ENCODE data around the gene CATSPERZ. TPM values are rescaled to one million over a fixed set of nuclear protein-coding genes. Genes with fewer than 3 reads are reported as not detected.
A peak's percentile ranks its signal among the peaks of the same experiment; 100 is the strongest.

CATSPERZ gene
- total RNA-seq, 4 donors from 2014 or later, result 0.80 TPM; not detected in 3

DNA sequence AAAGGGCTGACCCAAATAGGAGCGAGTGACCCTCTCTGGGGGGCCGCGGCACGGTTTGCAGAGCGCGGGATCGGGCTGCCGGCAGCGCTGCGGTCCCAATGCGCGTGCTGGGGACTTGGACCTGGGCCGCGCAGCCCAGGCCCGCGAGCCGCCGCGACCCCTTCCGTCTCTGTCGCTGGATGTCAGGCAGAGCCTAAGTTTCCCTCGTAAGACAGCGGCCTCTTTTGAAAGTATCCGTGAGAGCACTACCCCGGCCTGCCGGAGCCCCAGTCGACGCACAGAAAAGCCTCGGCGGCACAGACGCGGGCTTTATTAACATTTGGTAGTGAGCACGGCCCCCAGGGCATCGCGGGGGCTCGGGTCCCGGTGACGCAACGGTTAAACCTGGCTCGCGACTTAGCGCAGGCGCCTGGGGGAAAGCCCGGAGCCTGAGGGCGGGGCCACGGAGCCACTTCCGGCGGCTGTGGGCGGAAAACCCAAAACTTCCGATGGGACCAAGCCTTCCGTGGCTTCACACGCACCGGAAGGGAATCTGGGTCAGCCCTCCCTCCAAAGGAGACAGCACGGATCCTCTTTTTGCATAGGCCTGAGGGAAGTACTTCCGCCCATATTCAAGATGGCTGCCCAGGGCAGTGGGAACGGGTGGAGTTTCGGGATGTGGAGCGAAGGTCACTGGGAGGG is 30.5 kb upstream of the CATSPERZ start:
- Histone ChIP-seq H3K36me3 (peaks cover 1 to 29% (median 27%) of the 10 kb centered on the region in 4 donors), H3K4me1 (peaks cover 34 to 37% (median 36%) of the 10 kb centered on the region in 4 donors), H3K27ac (replicated peaks in 1 of 4) (peak overlapping the region; percentile 91 to 98 (median 96)), H3K9me3 (no peaks in the 10 kb centered on the region), H3K4me3 (peak overlapping the region; percentile 70 to 81 (median 78)), H3K27me3 (no peaks in the 10 kb centered on the region)
- WGBS, result 2% methylated on average over 26 of the region's 58 CpGs
- TF ChIP-seq CTCF (IDR thresholded peaks at IDR 0.05) (peak in 1 of 3 experiments; percentile 35), POLR2AphosphoS5 (IDR thresholded peaks at IDR 0.05) (peak in 1 of 2 donors; percentile 96), POLR2A (IDR thresholded peaks at IDR 0.05; ENCODE audit: low read depth) (peak; percentile 4), EP300 (IDR thresholded peaks at IDR 0.05) (no peak)
- DNase-seq (ENCODE audit: extremely low spot score), result peak; percentile 99
- intact Hi-C loops (cut with DNase I), result loop anchor here (5.0 kb wide), 1 partner anchor 33 kb away; the partner anchor contains the start of gene CATSPERZ

DNA sequence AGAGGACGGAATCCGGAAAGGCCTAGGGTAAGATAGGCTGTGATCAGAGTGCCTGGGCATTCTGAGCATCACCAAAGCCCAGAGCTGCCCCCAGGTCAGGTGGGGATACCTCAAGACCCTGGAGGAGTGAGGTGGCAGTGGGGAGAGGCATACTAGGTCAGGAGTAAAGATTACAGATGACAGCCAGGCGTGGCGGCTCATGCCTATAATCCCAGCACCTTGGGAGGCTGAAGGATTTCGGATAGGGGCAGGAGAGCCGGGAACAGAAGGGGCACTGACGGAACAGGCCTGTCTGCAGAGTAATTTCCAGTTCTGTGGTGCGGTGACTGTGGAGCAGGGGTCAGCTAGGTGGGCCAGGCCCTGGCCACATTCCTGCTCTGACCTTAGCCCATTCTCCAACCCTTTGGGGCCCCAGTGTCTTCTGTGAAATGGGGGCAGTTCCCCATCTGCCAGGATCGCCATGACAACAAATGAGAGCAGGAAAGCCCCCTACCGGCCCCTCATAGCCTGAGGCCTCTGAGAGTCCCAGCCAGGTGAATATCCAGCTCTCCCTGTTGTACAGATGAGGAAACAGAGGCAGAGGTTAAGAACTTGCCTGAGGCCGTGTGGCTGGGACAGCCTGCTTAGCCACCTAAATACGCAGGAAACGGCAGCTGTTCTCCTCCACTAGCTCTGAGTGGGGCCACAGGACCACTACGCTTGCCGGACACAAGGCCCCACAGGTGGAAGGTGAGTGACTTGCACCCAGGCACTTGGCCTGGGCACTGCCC is 24.9 kb upstream of the CATSPERZ start:
- no peak for TF ChIP-seq EP300 (IDR thresholded peaks at IDR 0.05)
- TF ChIP-seq POLR2AphosphoS5 (IDR thresholded peaks at IDR 0.05), result no peak
- no peak for TF ChIP-seq CTCF (IDR thresholded peaks at IDR 0.05)
- no peak for TF ChIP-seq POLR2A (IDR thresholded peaks at IDR 0.05; ENCODE audit: low read depth)
- Histone ChIP-seq H3K36me3 (peaks cover 4 to 46% (median 37%) of the 10 kb centered on the region in 4 donors), H3K4me1 (peaks cover 11 to 15% (median 13%) of the 10 kb centered on the region in 4 donors), H3K4me3 (no peak overlapping the region), H3K27ac (replicated peaks in 1 of 4) (no peak overlapping the region), H3K27me3 (no peaks in the 10 kb centered on the region), H3K9me3 (no peaks in the 10 kb centered on the region)
- intact Hi-C loops (cut with DNase I), result no loop called here
- WGBS, result 89% methylated on average over 13 of the region's 15 CpGs
- no peak for DNase-seq (ENCODE audit: extremely low spot score)

DNA sequence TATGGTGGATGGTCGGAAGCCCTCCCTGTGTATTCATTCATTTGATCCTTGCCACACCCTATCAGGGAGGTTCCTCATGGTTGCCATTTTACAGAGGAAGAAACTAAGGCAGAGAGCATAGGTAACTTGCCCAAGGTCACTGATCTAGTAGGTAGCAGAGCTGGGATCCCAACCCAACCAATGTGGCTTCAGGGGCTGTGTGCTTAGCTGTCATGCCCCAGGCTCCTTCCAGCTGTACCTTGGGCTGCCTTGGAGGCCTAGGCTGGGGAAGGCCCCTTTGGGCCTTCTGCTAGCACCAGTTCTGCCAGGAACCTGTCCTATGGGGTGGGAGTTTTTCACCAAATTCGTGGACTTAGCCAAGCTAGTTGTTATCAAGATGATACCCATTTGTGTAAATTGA is 24.3 kb upstream of the CATSPERZ start:
- no peak overlapping the region for H3K27ac ChIP-seq (replicated peaks in 1 of 4)
- WGBS, result 80% methylated on average over 1 of the region's 2 CpGs
- intact Hi-C loops (cut with DNase I), result no loop called here
- TF ChIP-seq CTCF (IDR thresholded peaks at IDR 0.05) (no peak), EP300 (IDR thresholded peaks at IDR 0.05) (no peak), POLR2AphosphoS5 (IDR thresholded peaks at IDR 0.05) (no peak), POLR2A (IDR thresholded peaks at IDR 0.05; ENCODE audit: low read depth) (no peak)
- peaks cover 11 to 15% (median 13%) of the 10 kb centered on the region in 4 donors for H3K4me1 ChIP-seq
- no peak for DNase-seq (ENCODE audit: extremely low spot score)
- H3K9me3 ChIP-seq, result no peaks in the 10 kb centered on the region
- no peaks in the 10 kb centered on the region for H3K27me3 ChIP-seq
- H3K4me3 ChIP-seq, result no peak overlapping the region
- H3K36me3 ChIP-seq, result peaks cover 4 to 50% (median 39%) of the 10 kb centered on the region in 4 donors

DNA sequence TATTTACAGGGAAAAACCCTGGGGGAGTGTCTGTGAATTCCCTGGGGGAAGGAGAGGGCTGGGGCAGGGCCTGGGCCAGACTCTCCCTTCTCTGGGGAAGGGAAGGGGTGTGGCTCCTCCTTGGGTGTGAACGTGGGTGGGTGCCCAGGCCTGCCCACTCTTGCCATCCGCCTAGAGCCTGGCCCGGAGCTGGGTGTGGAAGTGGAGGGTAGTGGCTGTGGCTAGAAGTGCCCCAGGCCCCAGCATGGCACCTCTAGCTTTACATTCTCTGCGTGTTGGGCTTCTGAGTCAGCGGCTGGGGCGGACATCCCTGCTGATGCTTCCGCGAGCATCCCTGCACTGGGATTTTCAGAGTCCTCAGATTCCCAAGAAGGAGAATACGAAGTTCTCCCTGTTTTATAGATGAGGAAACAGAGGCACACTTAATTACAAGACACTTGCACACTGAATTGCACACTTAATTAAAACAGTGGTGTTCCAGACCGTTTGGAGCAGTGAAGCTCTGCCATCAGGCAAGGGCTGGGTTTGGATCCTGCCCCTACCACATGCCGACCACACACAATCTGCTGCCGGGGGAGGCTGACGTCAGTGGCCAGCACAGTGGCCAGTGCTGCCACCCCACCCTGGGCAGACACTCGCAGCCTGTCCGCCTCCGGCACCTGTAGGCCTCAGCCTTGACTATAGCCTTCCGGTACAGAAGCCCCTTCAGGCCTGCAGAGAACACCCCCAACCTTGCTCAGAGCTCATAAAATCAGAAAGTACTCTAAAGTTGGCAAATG is 23.3 kb upstream of the CATSPERZ start:
- H3K36me3 ChIP-seq, result peaks cover 4 to 60% (median 45%) of the 10 kb centered on the region in 4 donors
- WGBS, result 81% methylated on average over 17 of the region's 17 CpGs
- H3K27ac ChIP-seq (replicated peaks in 1 of 4), result no peak overlapping the region
- no peak for TF ChIP-seq POLR2AphosphoS5 (IDR thresholded peaks at IDR 0.05)
- no peak for TF ChIP-seq EP300 (IDR thresholded peaks at IDR 0.05)
- no peak for TF ChIP-seq POLR2A (IDR thresholded peaks at IDR 0.05; ENCODE audit: low read depth)
- no peak for TF ChIP-seq CTCF (IDR thresholded peaks at IDR 0.05)
- peaks cover 7 to 18% (median 14%) of the 10 kb centered on the region in 4 donors for H3K4me1 ChIP-seq
- intact Hi-C loops (cut with DNase I), result no loop called here
- no peaks in the 10 kb centered on the region for H3K27me3 ChIP-seq
- H3K9me3 ChIP-seq, result no peaks in the 10 kb centered on the region
- H3K4me3 ChIP-seq, result no peak overlapping the region
- no peak for DNase-seq (ENCODE audit: extremely low spot score)

Data from esophagus muscularis mucosa (tissue), 4 donors.